Measurements from ENCODE around the gene OTUB1.
A peak's percentile ranks its signal among the peaks of the same experiment; 100 is the strongest.

OTUB1 gene

GRCh38 chr11:63974259-63975143 lies 11.7 kb upstream of the OTUB1 start, which contains the start of gene COX8A:
COX8A (plus strand) TSS chr11:63974620; CDS start chr11:63974681, 61 bp downstream.
- DNase-seq (ENCODE audit: low read depth): peak; percentile 87

GRCh38 chr11:63978551-63979239 lies 7.5 kb upstream of the OTUB1 start:
- no peak for DNase-seq (ENCODE audit: low read depth)

- DNase-seq (ENCODE audit: low read depth): no peak
These were observed 6.8 kb upstream of the OTUB1 start for GRCh38 chr11:63979426-63979825.

GRCh38 chr11:63985812-63986155 lies 454 bp upstream of the OTUB1 start:
- DNase-seq (ENCODE audit: low read depth): peak; percentile 34

DNA sequence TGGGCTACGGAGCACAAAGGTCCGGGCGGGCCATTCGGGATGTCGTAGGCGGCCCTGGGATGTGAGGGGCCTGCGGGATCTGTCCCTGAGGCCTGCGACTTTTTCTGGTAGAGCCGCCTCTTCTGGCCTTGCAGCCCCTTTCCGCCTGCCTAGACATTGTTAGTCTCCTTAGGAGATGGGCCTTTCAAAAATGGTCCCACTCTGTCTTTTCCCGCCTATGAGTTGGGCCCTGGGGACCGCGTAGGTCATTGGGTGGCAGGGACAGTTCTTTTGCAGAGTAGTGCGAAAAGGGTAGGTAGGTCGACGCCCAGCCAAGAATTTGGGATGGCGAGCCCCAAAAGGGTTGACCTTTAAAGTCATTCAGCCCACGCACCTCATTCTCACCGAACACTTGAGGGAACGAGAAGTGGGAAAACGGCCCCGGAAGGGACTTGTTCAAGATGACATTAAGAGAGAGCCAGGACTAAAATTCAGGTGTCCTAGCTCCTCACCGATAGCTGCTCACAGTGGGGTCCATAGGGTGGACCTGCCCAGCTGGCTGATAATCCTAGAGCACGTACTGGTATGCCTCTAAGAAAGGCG lies 785 bp downstream of the OTUB1 start:
- no peak for DNase-seq (ENCODE audit: low read depth)

- DNase-seq (ENCODE audit: low read depth): no peak
These were observed 5.3 kb downstream of the OTUB1 start for GRCh38 chr11:63991558-63991957.

DNA sequence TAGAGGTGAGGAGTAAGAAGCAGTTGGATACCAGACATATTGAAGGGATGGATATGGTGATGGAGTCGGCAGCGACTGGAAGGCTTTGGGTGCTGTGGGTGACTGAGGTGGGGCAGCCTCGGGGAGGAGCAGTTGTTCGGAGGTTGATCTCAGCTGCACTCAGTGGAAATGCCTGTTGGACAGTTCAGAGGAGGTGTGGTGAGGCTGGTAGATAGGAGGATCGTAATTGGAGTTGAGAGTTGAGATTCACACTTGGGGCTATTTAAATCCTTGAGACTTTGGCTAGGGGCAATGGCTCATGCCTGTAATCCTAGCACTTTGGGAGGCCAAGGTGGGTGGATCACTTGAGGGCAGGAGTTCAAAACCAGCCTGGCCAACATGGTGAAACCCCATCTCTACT lies 6.9 kb downstream of the OTUB1 start:
- no peak for DNase-seq (ENCODE audit: low read depth)

GRCh38 chr11:63993993-63994392 lies 7.8 kb downstream of the OTUB1 start:
- DNase-seq (ENCODE audit: low read depth): no peak

DNA sequence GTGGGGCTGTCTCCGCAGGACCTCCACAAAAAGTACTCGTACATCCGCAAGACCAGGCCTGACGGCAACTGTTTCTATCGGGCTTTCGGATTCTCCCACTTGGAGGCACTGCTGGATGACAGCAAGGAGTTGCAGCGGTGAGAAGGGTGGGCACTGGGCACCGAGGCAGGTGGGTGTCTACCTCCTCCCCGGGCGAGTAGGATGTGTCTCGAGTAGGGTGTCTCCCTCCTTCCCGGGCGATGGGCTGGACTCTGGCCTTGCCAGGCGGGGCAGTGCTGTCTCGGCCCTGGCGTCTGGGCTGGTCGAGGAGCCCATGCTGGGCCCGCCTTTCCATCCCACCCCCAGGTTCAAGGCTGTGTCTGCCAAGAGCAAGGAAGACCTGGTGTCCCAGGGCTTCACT lies 10.3 kb downstream of the OTUB1 start:
- DNase-seq (ENCODE audit: low read depth): no peak

DNA sequence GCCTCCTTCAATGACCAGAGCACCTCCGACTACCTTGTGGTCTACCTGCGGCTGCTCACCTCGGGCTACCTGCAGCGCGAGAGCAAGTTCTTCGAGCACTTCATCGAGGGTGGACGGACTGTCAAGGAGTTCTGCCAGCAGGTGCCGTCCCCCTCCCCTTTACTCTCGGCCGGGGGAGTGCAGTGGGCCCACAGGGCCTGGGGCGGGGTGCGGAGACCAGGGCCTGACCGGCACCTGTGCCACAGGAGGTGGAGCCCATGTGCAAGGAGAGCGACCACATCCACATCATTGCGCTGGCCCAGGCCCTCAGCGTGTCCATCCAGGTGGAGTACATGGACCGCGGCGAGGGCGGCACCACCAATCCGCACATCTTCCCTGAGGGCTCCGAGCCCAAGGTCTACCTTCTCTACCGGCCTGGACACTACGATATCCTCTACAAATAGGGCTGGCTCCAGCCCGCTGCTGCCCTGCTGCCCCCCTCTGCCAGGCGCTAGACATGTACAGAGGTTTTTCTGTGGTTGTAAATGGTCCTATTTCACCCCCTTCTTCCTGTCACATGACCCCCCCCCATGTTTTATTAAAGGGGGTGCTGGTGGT lies 11.0 kb downstream of the OTUB1 start:
- DNase-seq (ENCODE audit: low read depth): no peak

DNA sequence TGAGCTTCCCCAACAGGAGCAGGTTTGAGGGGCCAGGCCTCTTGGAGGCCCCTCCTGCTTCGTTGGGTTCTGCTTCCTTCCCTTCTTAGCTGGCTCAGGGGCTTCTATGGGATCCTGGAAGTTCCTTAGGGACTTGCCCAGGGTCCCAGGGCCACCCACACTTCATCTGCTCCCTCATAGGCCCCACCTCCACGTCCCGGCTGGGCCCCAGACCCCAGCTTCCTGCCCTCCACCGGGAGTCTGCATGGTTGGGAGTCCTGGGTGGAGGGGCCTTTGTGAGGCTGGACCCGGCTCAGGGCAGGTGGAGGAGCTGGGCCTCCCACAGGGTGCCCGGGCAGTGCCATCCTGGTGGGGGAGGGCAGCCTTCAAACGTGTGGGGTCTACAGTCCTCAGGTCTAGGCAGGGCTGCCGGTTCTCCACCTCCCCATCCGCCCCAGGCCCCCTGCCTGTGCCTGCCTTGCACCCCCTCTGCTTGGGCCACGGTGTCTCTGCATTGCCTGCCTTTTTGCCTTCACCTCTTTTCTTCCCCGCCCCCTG lies 11.6 kb downstream of the OTUB1 start:
- no peak for DNase-seq (ENCODE audit: low read depth)

GRCh38 chr11:63998558-63999348 lies 12.5 kb downstream of the OTUB1 start:
- no peak for DNase-seq (ENCODE audit: low read depth)

DNA sequence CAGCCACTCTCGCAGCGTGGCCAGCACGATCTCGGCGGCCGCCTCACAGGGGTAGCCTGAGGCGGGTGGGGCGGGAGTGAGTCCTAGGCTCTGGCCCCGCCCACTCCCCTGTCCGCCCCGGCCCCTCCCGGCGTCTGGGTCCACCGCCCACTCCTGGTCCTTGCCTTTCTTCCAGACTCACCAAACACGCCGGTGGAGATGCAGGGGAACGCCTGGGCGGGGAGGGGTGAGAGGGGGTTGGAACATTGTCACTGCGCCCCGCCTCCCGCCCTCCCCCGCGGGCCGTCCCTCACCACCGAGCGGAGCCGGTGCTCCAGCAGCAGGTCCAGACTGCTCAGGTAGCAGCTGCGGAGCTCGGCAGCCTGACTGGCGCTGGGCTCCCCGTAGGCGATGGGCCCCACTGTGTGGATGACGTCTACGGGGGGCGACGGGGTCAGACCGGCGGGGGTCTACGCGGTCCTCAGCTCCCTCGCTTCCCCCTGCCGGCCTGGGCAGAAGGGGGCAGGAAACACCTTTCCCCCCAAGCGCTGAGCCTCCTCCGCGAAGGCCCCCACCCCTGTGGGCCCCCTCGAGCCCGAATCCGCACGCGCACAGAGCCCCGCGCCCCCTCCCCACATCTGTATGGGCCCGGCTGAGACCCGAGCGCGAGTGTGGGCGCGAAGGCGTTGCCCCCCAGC lies 13.2 kb downstream of the OTUB1 start:
- peak; percentile 34 for DNase-seq (ENCODE audit: low read depth)

DNA sequence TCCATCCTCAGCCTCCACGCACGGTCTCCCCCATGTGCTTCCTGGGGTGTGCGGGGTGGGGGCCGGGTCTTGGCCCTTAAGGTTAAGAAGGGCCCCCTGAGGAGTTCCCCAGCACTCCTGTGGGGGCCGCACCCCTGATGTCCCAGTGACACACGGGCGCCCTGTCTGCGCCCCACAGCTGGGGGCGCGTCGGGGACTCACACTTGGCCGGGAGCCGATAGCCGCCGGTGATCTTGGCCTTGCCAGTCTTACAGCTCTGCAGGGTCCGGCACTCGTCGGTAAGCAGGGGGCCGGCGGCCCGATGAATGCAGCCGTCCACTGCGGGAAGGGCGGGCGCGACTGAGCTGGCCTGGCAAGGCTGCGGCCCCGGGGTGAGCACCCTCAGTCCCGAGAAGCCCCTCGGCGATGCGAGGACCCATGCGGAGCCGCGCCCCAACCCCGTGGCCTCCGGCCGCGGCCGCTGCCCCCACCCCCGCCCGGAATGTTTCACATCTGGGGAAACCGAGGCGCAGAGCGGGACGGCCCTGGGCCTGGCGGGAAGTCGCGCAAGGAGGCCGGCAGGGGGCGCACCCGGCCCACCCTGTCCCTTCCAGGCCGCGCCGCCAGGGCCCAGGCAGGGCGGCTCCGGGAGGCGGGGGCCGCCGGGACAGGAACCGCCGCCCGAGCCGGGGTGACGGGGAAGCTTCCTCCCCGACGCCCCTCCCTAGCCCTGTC lies 13.9 kb downstream of the OTUB1 start:
- peak; percentile 21 for DNase-seq (ENCODE audit: low read depth)

- DNase-seq (ENCODE audit: low read depth): no peak
These were observed 14.7 kb downstream of the OTUB1 start for GRCh38 chr11:64000740-64001483.

- DNase-seq (ENCODE audit: low read depth): no peak
These were observed 15.5 kb downstream of the OTUB1 start for GRCh38 chr11:64001484-64002420.

- DNase-seq (ENCODE audit: low read depth): no peak
These were observed 17.8 kb downstream of the OTUB1 start for GRCh38 chr11:64003807-64004589.

GRCh38 chr11:64004590-64004984 lies 18.3 kb downstream of the OTUB1 start:
- DNase-seq (ENCODE audit: low read depth): no peak

Measured in stimulated activated CD8-positive, alpha-beta memory T cell treated with anti-CD3 and anti-CD28 coated beads, Interleukin-7, amount 100 ng/mL, for 24 hours (primary cell).